H4 (cell line): ENCODE measurements around the gene SVIL. TPM values are rescaled to one million over a fixed set of nuclear protein-coding genes. Genes with fewer than 3 reads are reported as not detected.

Experiments
- DNase-seq: peaks from one replicate; pipeline ENCODE4 v3.0.0-alpha.2; 2015; ENCODE audit warnings: low spot score
- total RNA-seq: library from RNA; depleted of rRNA; stranded (reverse); fragments of >200 nt; shearing (Covaris generic); gene quantifications from 2 replicates; pipeline ENCODE4 v1.2.3, GENCODE V29; 2014

Gene SVIL
- total RNA-seq, 1 experiment from 2014 or later: 4.7 TPM

DNA sequence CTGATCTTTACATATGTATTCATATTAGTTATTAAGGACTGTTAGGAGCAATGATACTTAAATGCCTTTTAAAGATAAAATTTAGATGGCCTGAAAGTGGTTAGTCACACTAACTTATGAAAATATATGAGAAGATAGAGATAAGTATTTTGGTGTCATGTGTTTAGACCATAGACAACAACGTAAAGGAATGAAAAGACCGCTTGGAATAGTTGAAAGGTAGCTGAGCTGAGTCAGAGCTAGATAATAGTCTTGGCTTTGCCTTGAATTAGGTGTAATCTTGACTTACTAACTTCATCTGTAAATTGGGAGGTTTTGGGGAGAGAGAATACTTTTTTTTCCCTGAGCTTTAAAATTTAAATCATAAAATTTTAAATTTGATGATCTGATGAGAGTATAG, 218.9 kb downstream of the SVIL start:
- DNase-seq: no peak

DNA sequence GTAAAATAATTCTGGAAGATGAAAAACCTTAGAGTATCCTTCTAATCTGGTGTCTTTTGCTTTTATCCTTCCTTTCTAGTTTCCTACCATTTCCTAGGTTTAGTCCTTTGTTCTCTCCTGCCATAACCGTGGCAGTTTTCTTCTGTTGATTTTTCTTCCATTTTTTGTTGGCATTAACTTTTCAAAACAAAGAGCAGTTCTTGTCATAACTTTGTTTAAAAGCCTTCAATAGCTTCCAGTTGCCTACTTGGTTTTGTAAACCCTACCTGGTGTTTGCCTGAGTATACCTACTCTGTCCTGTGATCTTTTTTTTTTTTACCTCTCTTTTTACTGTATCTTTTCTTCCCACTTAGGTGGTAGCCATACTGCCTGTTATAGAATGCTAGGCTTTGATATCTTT, 220.3 kb downstream of the SVIL start:
- no peak for DNase-seq

DNA sequence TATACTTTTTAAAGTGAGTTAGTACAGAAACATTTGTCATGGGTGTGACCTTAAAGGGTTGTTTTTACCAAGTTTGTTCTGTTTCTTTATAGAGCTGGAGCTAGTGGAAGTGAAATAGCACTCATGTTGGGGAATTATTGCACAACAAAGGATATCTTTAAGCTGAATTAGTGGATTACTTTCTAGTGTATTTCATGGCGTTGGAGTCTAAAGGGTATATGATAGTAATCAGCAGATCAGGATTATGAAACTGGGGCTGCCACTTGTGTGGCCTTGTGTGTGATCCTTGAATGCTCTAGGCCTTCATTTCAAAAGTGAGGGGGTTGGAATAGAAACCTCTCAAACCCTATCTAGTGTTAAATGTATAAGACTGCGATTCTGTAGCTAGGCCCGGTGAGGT, 222.3 kb downstream of the SVIL start:
- DNase-seq: no peak

DNA sequence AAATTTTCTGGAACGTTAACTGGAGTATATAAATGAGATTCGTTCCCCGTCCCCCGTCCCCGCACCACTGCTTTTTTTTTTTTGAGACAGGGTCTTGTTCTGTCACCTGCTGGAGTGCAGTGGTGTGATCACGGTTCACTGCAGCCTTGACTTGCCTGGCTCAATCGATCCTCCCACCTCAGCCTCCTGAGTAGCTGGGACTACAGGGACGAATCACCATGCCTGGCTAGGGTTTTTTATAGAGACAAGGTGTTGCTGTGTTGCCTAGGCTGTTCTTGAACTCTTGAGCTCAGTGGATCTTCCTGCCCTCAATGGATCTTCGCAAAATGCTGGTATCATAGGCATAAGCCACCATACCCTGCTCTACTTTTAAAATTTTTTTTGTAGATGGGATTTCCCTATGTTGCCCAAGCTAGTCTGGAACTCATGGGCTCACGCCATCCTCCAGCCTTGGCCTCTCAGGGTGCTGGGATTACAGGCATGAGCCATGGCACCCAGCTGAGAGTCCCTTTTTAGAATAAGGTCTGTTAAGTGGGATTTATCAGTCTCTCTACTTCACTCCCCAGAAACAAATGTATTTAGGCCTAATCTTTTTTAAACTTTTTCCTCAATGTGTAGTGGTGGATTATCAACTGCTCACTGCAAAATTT, 223.0 kb downstream of the SVIL start:
- DNase-seq: no peak

DNA sequence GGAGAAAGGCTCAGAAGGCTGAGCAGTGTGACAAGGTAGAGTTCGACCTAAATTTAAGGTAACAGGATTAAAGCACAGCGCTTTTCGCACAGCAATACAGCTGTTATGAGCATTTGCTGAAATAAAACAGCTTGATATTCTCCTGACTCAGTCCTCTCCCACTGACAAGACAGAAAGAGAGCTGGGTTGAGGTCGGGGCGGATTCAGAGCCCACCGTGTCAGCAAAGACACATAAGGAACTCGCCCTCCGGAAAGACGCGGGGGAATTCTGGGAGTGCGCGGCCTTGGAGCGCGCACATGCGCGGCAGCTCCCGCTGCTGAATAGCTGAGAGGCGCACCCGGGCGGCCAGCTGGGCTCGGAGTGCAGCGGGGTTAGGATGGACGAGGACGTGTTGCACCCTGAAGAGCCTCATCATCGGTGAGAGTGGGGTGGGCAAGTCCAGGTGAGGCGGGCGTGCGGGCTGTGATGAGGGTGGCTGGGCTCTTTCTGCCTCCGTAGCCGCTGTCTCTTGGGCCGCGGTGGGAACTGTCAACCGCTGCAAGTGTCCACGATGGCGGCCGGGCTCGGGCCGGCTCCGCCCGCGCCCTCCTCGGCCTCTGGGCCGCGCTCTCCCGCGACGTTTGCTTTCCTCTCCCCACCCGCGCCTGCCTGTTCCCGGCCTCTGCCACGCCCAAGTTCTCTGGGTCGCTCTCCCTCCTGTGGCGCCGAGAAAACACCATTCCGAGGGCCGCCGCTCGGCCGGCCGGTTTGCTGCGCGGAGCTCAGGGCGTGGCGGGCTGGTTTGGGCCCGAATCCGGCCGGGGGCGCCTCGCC, 225.3 kb downstream of the SVIL start:
- DNase-seq: peak; percentile 13

DNA sequence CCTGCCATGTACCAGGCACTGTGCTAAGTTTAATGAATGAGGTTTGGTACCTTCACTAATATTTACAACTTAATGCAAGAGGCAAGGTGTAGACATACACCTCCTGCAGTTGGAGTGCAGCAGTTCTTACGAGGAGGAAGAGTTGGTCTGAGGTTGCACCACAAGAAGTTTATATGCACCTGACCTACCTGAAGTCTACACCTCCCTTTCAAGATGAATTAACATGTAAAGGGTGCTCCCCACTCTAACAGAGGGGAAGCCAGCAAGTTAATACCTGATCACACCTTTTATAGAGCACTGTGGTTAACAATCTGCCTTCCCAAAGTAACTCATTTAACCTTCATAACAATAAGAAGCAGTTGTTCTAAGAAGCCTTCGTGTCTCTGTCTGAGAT, 225.9 kb downstream of the SVIL start:
- no peak for DNase-seq
